GM21529 (cell line): Measurements from ENCODE around the gene FAH.
A peak's percentile ranks its signal among the peaks of the same experiment; 100 is the strongest.
"Not testable (repeated sequence)": the region's sequence is repeated elsewhere in the genome, so short reads cannot be mapped to it uniquely, and the experiment has no call there.

Source experiments
- ATAC-seq: cut with Tn5 transposase; IDR thresholded peaks from one replicate; pipeline ENCODE4 v1.9.1; 2021; ENCODE audit not compliant: unreplicated experiment

The FAH gene

DNA sequence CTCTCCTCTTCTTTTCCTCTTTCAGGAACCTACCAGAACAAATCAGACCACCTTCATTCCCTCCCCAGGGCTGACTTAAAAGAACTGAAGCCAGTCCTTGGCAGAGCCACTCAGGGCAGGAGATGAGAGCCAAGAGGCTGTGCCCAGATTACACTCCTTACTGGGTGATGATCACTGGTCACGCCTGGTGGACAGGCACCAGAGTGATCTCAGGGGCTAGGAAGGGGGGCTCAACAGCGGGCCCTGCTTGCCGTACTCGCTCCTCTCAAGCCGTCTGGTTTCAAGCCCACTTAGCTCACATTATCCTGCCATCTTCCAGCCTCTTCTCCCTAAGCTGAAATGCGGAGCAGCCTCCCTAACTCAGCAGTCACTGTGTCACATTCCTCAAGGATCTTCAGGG, 1.7 kb upstream of the FAH start:
- no peak for ATAC-seq

DNA sequence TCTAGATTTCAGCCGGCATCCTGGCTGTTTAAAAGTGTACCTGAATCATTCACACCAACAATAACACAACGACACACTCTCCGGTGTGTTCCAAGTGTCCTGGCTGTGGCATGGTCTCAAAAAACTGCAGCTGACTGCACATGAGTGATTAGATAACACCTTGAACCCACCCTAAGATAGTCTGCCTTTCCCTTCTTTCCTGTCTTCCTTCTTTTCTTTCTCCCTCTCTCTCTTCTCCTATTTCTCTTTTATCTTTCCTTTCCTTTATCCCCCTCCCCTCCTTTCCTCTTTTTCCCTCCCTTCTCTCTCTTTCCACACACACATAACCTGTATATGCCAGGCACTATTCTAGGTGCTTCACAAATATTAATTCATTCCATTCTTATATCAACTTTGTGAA, 1.2 kb upstream of the FAH start:
- ATAC-seq, result no peak

DNA sequence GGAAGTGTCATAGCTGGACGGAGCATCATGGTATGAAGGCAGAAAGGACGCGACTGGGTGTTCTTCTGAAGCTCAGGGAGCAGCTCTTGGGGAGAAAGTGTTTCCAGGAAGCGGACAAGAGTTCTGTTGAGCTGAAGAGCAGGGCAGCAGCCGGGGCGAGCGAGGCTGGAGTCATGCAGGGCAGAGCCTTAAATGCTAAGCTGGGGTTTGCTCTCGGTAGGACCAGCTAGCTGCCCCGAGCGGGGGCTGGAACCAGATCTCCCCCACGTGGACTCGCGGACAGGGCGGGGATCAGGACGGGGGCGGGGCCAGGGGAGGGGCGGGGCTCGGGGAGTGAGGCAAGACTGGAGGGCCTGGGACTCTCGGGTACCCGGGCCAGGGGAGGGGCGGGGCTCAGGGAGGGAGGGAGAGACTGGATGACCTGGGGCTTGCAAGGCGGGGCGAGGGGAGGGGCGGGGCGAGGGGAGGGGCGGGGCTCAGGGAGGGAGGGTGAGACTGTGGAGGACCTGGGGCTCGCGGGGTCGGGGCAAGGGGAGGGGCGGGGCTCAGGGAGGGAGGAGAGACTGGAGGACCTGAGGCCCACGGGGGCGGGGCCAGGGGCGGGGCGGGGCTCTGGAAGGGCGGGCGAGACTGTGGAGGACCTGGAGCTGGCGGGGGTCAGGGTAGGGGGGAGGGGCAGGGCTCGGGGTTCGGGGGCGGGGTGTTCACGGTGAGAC, 461 bp upstream of the FAH start:
- ATAC-seq, result peak; percentile 78

- no peak for ATAC-seq
Observed at GRCh38 chr15:80153900-80154299, 1.1 kb downstream of the FAH start.

DNA sequence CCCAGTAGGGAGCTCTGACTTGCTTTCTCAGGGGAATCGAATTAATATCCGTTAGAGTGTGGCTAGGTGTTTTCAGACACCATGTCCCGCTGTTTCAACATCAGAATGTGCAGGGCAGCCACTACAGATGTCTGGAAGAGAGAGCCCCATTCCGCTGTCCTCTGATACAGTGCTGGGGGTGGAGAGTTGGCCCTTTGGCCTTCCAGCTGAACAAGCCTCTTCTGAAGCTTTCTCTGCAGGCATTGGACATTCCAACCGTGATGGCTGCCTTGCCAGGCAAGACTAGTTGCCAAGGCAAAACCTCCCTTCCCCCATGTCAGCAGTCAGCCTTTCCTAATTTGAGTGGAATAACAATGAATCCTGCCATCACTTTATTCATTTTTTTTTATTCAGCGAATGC, 1.5 kb downstream of the FAH start:
- no peak for ATAC-seq

GRCh38 chr15:80155001-80155377, 2.2 kb downstream of the FAH start:
- ATAC-seq, result no peak

- ATAC-seq, result not testable (repeated sequence)
Observed at GRCh38 chr15:80155378-80156175, 2.8 kb downstream of the FAH start.

GRCh38 chr15:80156176-80156720, 3.4 kb downstream of the FAH start:
- no peak for ATAC-seq

- ATAC-seq, result no peak
Observed at GRCh38 chr15:80157215-80157614, 4.4 kb downstream of the FAH start.

DNA sequence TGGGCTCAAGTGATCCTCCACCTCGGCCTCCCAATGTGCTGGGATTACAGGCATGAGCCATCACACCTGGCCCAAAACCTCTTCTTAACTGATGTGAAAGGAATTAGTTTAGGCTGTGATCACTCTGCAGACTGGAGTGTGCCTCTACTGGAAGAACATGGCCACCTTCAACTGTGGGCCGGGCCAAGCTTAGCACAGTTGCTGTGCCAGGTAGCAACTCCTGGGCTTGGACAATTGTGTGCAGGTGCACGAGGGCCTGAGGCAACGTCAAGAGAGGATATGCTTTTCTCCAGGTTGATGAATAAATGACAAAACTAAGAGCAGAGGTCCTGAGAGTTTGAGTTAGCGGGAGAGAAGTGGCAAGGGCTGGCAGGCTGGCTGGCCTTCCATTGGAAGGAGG, 6.5 kb downstream of the FAH start:
- ATAC-seq, result no peak

DNA sequence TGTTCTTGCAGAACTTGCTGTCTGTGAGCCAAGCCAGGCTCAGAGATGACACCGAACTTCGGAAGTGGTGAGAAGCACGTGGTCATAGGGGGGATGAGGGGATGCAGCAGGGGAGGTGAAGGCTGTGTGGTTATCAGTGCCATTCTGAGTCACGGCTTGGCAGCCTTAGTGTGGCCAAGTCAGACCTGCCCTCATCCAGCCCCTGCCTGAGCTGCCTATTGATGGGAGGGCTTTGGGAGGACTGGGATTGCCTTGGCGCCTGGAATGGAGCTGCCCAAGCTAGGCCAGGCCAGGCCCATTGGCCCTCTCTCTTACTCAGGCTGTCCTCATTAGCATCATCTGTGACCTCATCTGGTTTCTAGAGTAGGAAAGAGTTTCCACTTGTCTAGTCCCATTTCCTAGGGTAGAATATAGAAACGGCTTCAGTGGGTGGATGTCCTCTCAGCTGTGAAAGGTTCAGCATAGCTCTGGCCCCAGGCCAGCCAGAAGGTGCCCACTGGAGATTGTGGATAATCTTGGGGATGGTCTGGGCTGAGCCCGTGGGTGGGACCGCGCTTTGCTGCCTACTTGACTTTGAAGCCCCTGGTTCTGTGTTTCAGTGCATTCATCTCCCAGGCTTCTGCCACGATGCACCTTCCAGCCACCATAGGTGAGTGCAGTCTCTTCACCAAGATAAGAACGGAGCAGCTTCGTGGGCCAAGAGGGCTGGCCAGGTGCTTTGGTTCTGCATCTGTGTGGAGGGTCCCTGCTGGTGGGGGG, 7.2 kb downstream of the FAH start:
- peak; percentile 47 for ATAC-seq

GRCh38 chr15:80160570-80161156, 7.9 kb downstream of the FAH start:
- peak; percentile 68 for ATAC-seq

GRCh38 chr15:80161468-80162016, 8.7 kb downstream of the FAH start:
- no peak for ATAC-seq

- no peak for ATAC-seq
Observed at GRCh38 chr15:80162059-80162554, 9.3 kb downstream of the FAH start.

DNA sequence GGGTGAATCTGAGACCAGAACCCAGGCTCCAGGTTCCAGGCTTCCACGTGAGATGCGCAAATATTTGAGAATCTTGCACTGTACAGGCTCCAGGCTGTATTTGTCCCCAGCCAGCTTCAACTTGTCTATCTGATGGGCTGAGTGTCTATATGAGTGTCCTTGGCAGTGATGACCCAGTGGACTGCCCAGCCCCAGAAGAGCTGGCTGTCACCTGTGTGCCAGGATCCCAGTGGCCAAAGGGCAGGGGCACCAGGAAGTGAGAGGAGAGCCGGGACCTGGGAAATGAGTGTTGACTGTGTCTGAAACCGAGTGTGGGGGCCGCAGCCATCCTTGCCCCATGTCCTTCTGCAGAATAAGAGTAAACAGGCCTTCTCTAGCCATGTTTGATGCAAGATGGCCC, 10.4 kb downstream of the FAH start:
- no peak for ATAC-seq

DNA sequence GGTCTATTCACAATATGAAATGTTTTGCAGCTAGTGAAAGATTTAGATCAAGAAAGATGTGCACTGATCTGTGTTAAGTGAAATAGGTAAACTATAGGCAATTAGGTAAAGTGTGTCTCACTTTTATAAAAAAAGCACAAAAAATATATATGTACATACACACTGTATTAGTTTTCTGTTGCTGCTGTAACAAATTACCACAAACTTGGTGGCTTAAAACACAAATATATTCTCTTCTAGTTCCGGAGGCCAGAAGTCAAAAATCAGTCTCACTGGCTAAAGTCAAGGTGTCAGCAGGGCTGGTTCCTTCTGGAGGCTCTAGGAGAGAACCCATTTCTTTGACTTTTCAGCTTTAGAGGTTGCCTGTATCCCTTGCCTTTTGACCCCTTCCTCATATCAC, 11.1 kb downstream of the FAH start:
- no peak for ATAC-seq

DNA sequence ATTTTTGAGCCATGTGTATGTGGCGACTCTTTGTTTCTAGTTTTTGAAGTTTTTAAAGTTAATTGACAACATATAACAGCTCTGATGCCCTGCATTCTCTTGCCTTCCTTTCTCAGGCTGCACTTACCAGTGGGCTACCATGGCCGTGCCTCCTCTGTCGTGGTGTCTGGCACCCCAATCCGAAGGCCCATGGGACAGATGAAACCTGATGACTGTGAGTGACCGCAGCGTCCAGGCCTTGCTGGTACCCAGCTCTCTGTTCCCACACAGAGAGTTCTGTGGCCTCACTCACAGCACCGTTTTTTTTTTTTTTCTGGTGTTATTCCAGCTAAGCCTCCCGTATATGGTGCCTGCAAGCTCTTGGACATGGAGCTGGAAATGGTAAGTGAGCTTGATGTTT, 15.1 kb downstream of the FAH start:
- ATAC-seq, result no peak

- no peak for ATAC-seq
Observed at GRCh38 chr15:80168421-80168820, 15.6 kb downstream of the FAH start.

- ATAC-seq, result no peak
Observed at GRCh38 chr15:80169768-80170357, 17.1 kb downstream of the FAH start.

- ATAC-seq, result no peak
Observed at GRCh38 chr15:80170596-80170995, 17.8 kb downstream of the FAH start.
